Medulla oblongata (tissue), 1 donor: Measurements from ENCODE around the gene LINC00632.
"Not testable (repeated sequence)": the region's sequence is repeated elsewhere in the genome, so short reads cannot be mapped to it uniquely, and the experiment has no call there.

Source experiments
- DNase-seq: peaks from one replicate; pipeline ENCODE4 v3.0.0-alpha.2; 2015; ENCODE audit errors: extremely low spot score

LINC00632 gene

DNA sequence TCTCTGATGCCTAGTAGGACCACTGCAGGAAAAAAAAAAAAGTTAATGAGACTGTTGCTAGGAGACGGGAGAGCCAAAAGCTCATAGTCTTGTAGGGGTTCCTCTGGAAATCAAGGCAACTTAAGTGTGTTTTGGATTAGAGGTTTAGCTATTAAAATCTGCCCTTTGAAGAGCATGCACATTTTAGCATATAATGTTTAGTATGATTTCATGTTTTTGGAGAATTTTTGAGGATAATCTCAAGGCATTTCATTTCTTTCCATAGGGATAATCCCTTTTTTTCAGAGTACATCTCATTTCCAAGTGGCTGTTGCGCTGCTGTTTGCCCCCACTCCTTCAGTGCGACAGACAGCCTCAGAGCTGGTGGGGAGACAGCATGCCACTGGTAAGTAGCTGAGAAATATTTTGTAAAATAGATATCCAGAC lies at the start of gene LINC00632:
Gene LINC00632 (plus strand): TSS at position 339 of the 426 bp plus-strand sequence.
- DNase-seq, result peak; percentile 64

GRCh38 chrX:140661643-140662042 lies 47.9 kb upstream of the LINC00632 start:
- DNase-seq, result peak; percentile 13

- peak; percentile 40 for DNase-seq
Observed at GRCh38 chrX:140664939-140665338, 44.6 kb upstream of the LINC00632 start.

- DNase-seq, result peak; percentile 73
Observed at GRCh38 chrX:140672840-140673731, 36.5 kb upstream of the LINC00632 start.

DNA sequence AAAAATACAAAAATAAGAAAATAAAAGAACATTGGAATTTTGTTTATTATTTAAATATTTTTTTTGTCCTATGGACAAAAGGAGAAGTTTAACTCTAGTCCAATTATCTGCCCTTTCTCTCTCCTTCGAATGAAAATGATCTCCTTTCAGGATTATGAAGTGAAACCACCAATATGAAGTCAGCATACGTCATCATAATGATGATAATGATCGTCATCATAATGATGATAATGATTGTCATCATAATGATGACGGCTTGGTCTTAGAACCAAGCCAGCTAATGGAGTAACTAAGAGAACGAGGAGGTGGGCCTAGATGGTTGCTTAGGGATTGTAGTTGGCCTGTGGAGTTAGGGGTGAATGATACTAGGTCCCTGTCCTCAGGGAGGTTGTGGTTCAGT lies 21.9 kb upstream of the LINC00632 start:
- DNase-seq, result no peak

DNA sequence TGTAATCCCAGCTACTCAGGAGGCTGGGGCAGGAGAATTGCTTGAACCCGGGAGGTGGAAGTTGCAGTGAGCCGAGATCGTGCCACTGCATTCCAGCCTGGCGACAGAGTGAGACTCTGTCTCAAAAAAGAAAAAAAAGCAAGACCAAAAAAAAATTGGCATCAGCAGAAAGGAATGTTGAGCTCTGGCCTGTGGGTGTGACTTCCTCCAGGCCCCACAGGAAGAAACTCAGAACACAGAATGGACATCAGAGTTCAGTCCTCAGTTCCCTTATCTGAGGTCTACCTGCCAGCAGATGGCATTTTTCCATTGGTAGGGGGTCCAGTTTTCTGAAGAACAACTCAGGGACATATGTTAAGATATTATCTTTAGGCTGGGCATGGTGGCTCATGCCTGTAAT lies 18.0 kb upstream of the LINC00632 start:
- not testable (repeated sequence) for DNase-seq

DNA sequence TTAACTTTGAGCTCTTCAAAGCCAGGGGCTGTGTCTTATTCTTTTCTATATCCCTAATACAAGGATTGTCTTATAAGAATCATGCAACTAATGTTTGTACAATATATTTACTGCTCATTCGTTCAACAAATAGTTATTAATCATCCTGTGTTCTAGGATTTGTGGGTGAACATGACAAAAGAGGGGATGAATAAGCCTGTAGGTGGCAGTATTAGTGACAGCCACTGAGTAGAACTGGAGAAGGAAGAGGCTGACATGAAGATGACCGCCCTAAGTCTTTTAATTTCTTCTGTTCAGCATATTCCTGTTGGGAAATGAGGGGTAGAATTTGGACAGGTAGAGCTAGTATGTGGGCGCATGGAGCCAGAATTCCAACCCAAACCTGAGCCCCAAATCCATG lies 11.9 kb upstream of the LINC00632 start:
- DNase-seq, result no peak

GRCh38 chrX:140701480-140701879 lies 8.1 kb upstream of the LINC00632 start:
- peak; percentile 57 for DNase-seq

GRCh38 chrX:140710710-140711109 lies 1.2 kb downstream of the LINC00632 start:
- peak; percentile 81 for DNase-seq

GRCh38 chrX:140711894-140712293 lies 2.3 kb downstream of the LINC00632 start:
- DNase-seq, result no peak

- peak; percentile 73 for DNase-seq
Observed at GRCh38 chrX:140712413-140713173, 3.0 kb downstream of the LINC00632 start.

DNA sequence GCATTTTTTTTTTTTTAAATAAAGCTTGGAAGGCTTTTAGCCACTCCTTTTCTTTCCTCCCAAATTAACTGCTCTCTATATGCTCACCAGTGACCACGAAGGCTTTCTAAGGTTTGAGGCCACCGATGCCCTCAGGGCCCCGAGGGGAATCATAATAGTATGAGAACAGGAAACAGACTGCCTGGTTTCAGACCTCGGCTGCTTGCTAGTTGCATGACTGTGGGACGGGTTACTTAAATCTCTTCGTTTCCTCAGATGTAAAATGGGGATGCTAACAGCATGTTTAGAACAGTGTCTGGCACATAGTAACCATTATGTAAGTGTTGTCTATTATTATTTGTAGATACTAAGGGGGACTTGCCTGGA lies 3.6 kb downstream of the LINC00632 start:
- DNase-seq, result peak; percentile 4

DNA sequence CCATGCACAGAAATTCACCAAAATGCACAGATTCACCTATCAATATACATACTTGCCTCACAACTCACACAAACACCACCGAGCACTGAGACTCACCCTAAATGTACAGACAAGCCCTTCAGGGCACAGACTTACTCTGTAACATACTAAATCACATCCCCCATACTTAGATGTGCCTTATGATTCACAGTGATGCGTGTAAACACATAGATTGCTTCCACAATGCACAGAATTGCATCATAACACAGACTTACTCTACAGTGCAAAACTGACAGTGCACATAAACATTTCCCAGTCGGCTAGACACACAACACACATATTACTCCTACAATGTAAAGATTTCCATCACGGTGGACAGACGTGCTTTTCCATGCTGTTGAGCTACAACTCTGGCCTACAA lies 6.2 kb downstream of the LINC00632 start:
- DNase-seq, result no peak

- DNase-seq, result no peak
Observed at GRCh38 chrX:140723121-140723715, 13.7 kb downstream of the LINC00632 start.

- no peak for DNase-seq
Observed at GRCh38 chrX:140724309-140724708, 14.8 kb downstream of the LINC00632 start.

DNA sequence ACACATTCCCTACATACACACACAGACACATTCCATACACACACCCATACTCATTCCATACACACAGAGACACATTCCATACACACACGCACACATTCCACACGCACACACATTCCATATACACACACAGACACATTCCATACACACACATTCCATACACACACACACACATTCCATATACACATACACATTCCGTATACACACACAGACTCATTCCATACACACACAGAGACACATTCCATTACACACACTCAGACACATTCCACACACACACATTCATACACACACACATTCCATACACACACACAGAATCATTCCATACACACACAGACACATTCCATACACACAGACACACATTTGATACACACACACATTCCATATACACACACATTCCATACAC lies 15.2 kb downstream of the LINC00632 start:
- DNase-seq, result no peak

- DNase-seq, result no peak
Observed at GRCh38 chrX:140725500-140725899, 15.9 kb downstream of the LINC00632 start.

- peak; percentile 62 for DNase-seq
Observed at GRCh38 chrX:140733766-140734342, 24.3 kb downstream of the LINC00632 start.

DNA sequence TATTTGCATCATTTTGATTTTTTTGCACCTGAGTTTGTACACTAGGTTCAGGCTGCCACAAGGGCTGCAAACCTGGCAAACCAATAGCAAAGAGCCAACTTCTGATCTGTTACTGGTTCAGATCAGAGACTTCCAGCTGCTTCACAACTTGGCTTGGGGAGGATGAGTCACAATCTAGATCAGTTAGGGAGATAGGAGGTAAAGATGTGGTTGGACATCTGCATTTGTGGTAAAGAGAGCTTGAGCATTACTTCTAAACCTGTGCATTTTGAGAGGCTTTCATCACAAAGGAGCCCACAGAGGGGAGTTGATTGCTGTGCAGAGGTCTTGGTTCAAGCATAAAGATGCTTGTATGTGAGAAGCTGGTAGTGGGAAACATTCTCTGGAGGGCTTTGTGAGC lies 34.5 kb downstream of the LINC00632 start:
- DNase-seq, result no peak

GRCh38 chrX:140756941-140757340 lies 47.4 kb downstream of the LINC00632 start:
- DNase-seq, result no peak

- peak; percentile 82 for DNase-seq
Observed at GRCh38 chrX:140762061-140762460, 52.5 kb downstream of the LINC00632 start.

DNA sequence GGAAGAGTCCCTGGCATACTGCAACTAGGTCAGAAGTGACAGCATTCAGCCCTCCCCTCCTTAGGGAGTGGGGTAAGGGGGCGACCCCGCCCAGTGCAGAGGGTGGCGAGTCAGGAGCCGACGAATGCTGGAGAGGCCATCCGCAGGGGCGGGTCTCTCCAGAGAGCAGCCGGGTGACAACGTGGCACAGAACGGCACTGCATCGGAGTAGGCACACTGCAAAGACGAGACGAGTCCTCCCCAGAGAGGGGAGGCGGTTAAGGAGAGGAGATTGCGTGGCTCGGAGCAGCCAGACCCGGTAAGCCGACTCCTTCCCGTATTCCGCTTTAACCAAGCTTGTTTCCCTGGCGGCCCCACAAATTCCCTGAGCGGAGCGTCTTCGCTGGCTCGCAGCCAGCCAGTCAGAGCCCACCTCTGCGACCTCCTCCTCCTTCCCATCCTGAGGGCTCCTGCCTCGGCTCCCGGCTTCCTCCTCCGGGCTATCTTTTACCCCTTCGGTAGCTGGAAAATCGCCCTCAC lies 54.9 kb downstream of the LINC00632 start:
- peak; percentile 16 for DNase-seq
